B cell (primary cell): ENCODE results near the gene KLHL22. TPM values are rescaled to one million over a fixed set of nuclear protein-coding genes. Genes with fewer than 3 reads are reported as not detected.

ENCODE experiments used
- ATAC-seq: fragments of 200-7000 bp; cut with Tn5 transposase; one replicate; pipeline ENCODE4 v1.10.0; 2021; ENCODE audit warnings: low read depth, mild to moderate bottlenecking, moderate number of reproducible peaks, moderate library complexity
- CTCF ChIA-PET: fragments of 350-600 bp; sonication (Branson Sonifier 250); formaldehyde crosslinking; loops from one replicate; lab custom pipeline; 2021; ENCODE audit warnings: antibody characterized with exemption, inconsistent platforms; lab: Charles Lee
- POLR2A ChIA-PET: fragments of 350-600 bp; sonication (Branson Sonifier 250); formaldehyde crosslinking; loops from one replicate; lab custom pipeline; 2021; ENCODE audit warnings: antibody characterized with exemption; lab: Charles Lee
- DNase-seq: peaks from one replicate; pipeline ENCODE4 v3.0.0; 2013
- H2AFZ ChIP-seq: 2 replicates; pipeline ENCODE4 v1.6.1; 2012; ENCODE audit warnings: mild to moderate bottlenecking, low read depth, low read length; ENCODE audit not compliant: insufficient read depth, poor library complexity, severe bottlenecking
- H3K27ac ChIP-seq, 2 donors: 1 replicate in 1 of 2; 2 replicates in 1 of 2; pipeline ENCODE4 v1.5.1; 2012 to 2013; ENCODE audit warnings: low read length in 2 of 2, mild to moderate bottlenecking in 2 of 2, moderate library complexity in 1 of 2
- H3K27me3 ChIP-seq, 4 experiments: fragments of 200-600 bp in 1 of 4; sonication (generic) in 1 of 4; replicated peaks in 1 of 4; 1 replicate in 2 of 4; 2 replicates in 2 of 4; pipeline versions ENCODE4 v1.6.1 to v1.7.0; 2013 to 2016; ENCODE audit warnings: low read length in 3 of 4, mild to moderate bottlenecking in 2 of 4, mixed read lengths in 1 of 4, moderate library complexity in 1 of 4; ENCODE audit not compliant: insufficient read depth in 4 of 4, control insufficient read depth in 3 of 4; ENCODE audit errors: control extremely low read depth in 1 of 4
- H3K36me3 ChIP-seq, 2 experiments: replicated peaks in 1 of 2; 1 replicate in 1 of 2; 2 replicates in 1 of 2; pipeline versions ENCODE4 v1.6.1 to v1.7.1; 2013; ENCODE audit warnings: low read length in 1 of 2; ENCODE audit not compliant: insufficient read depth in 2 of 2, control insufficient read depth in 1 of 2; ENCODE audit errors: control extremely low read depth in 1 of 2, extremely low read depth in 1 of 2
- H3K4me1 ChIP-seq, 2 donors: fragments of 200-600 bp in 1 of 2; sonication (generic) in 1 of 2; 1 replicate in 1 of 2; 2 replicates in 1 of 2; pipeline versions ENCODE4 v1.5.1 to v1.6.1; 2013 to 2017; ENCODE audit warnings: low read length in 2 of 2; ENCODE audit not compliant: control insufficient read depth in 2 of 2, insufficient read depth in 2 of 2
- H3K4me2 ChIP-seq: replicated peaks from 2 replicates; pipeline ENCODE3; 2012; ENCODE audit warnings: mild to moderate bottlenecking, low read depth, low read length; ENCODE audit not compliant: poor library complexity, severe bottlenecking
- H3K4me3 ChIP-seq, 5 experiments: fragments of 200-600 bp in 1 of 5; sonication (generic) in 1 of 5; 1 replicate in 3 of 5; 2 replicates in 2 of 5; pipeline versions ENCODE4 v1.5.1 to v1.7.0; 2011 to 2016; ENCODE audit warnings: low read length in 4 of 5, mild to moderate bottlenecking in 4 of 5, low read depth in 2 of 5, control low read depth in 1 of 5, moderate library complexity in 1 of 5; ENCODE audit not compliant: insufficient read depth in 1 of 5; ENCODE audit errors: control extremely low read depth in 1 of 5, extremely low read depth in 1 of 5
- H3K79me2 ChIP-seq: fragments of 200-600 bp; sonication (generic); one replicate; pipeline ENCODE4 v1.6.0; 2016; ENCODE audit warnings: low read length; ENCODE audit not compliant: control insufficient read depth, insufficient read depth
- H3K9ac ChIP-seq: fragments of 200-600 bp; sonication (generic); 2 replicates; pipeline ENCODE4 v1.6.1; 2017; ENCODE audit warnings: mild to moderate bottlenecking, low read length, moderate library complexity
- H3K9me3 ChIP-seq, 3 donors: one replicate each; pipeline versions ENCODE4 v1.6.1 to v1.7.1; 2013; ENCODE audit warnings: low read length in 2 of 3; ENCODE audit not compliant: control insufficient read depth in 2 of 3, insufficient read depth in 1 of 3; ENCODE audit errors: control extremely low read depth in 1 of 3
- H4K20me1 ChIP-seq: 2 replicates; pipeline ENCODE4 v1.6.0; 2012; ENCODE audit warnings: mild to moderate bottlenecking, low read length; ENCODE audit not compliant: insufficient read depth, control insufficient read depth, poor library complexity, severe bottlenecking
- H3K27ac Mint-ChIP-seq: one replicate; pipeline ENCODE4 v1.8.0; 2021; ENCODE audit warnings: mixed read lengths
- H3K27me3 Mint-ChIP-seq: one replicate; pipeline ENCODE4 v1.8.0; 2021; ENCODE audit warnings: mixed read lengths
- H3K4me1 Mint-ChIP-seq: one replicate; pipeline ENCODE4 v1.8.0; 2021; ENCODE audit warnings: mixed read lengths
- H3K4me3 Mint-ChIP-seq: one replicate; pipeline ENCODE4 v1.8.0; 2021; ENCODE audit warnings: mixed read lengths
- H3K9me3 Mint-ChIP-seq: one replicate; pipeline ENCODE4 v1.8.0; 2022; ENCODE audit warnings: mixed read lengths; ENCODE audit not compliant: insufficient read depth
- CTCF ChIP-seq: fragments of 200-600 bp; IDR thresholded peaks from one replicate; pipeline ENCODE4 v1.8.0; 2022; ENCODE audit warnings: antibody characterized with exemption, mild to moderate bottlenecking
- EZH2 ChIP-seq: IDR thresholded peaks from 2 replicates; pipeline ENCODE4 v1.6.1; 2012; ENCODE audit warnings: borderline replicate concordance, low read depth, mild to moderate bottlenecking, moderate library complexity, low read length; ENCODE audit not compliant: insufficient read depth, poor library complexity, severe bottlenecking
- WGBS: methylation state at CpG from one replicate; pipeline ENCODE4 v1.1.5; 2013; ENCODE audit warnings: missing lambda C conversion rate; ENCODE audit not compliant: insufficient coverage; 5-methylcytosine and 5-hydroxymethylcytosine counted together
- intact Hi-C: fragments of 100-400 bp; cut with micrococcal nuclease; formaldehyde crosslinking; loops from one replicate; pipeline ENCODE4 v1.10.0; 2022
- polyA plus RNA-seq: library from polyadenylated mRNA; depleted of rRNA; stranded (reverse); fragments of >200 nt; gene quantifications from 2 replicates; pipeline ENCODE4 v1.2.3, GENCODE V29; 2012
- total RNA-seq, 2 donors: library from RNA; stranded (reverse); fragments of 120-200 nt in 1 of 2; gene quantifications; 1 replicate in 1 of 2; 2 replicates in 1 of 2; pipeline versions ENCODE4 v1.2.3 to v1.2.4, GENCODE V29; 2013 to 2022

KLHL22 gene
- total and polyA plus RNA-seq, 2 donors (not counting 1 experiment from before 2014, with no cell fraction given): 37.0 to 45.6 TPM

GRCh38 chr22:20457506-20458240 is 37.9 kb downstream of the KLHL22 start:
- Histone ChIP-seq H3K79me2 (peaks cover 45% of the 10 kb centered on the region), H3K9me3 (no peaks in the 10 kb centered on the region), H4K20me1 (no peaks in the 10 kb centered on the region), H3K4me1 (peaks cover 14 to 16% of the 10 kb centered on the region in 2 donors), H3K36me3 (peaks cover 0 to 23% of the 10 kb centered on the region in 2 experiments), H3K4me3 (no peak overlapping the region), H3K27me3 (no peaks in the 10 kb centered on the region), H3K27ac (no peak overlapping the region), H2AFZ (no peak overlapping the region), H3K4me2 (no peak overlapping the region), H3K9ac (no peak overlapping the region)
- intact Hi-C loops: no loop called here
- H3K27ac Mint-ChIP-seq: no peak overlapping the region
- no peak overlapping the region for H3K4me3 Mint-ChIP-seq
- no peaks in the 10 kb centered on the region for H3K27me3 Mint-ChIP-seq
- peaks cover 26% of the 10 kb centered on the region for H3K4me1 Mint-ChIP-seq
- 96% methylated on average over 13 of the region's 15 CpGs for WGBS
- TF ChIP-seq CTCF (no peak), EZH2 (no peak)
- CTCF ChIA-PET: interaction anchor here (0.5 to 3.4 kb wide), 5 partner anchors 7 to 169 kb away, joined by 3 to 96 read pairs (median 7); no protein-coding TSS in a partner anchor
- no peaks in the 10 kb centered on the region for H3K9me3 Mint-ChIP-seq
- POLR2A ChIA-PET: interaction anchor here (0.7 kb wide), 1 partner anchor 13 kb away, joined by 3 read pairs; no protein-coding TSS in a partner anchor
- no peak for ATAC-seq
- DNase-seq: no peak

DNA sequence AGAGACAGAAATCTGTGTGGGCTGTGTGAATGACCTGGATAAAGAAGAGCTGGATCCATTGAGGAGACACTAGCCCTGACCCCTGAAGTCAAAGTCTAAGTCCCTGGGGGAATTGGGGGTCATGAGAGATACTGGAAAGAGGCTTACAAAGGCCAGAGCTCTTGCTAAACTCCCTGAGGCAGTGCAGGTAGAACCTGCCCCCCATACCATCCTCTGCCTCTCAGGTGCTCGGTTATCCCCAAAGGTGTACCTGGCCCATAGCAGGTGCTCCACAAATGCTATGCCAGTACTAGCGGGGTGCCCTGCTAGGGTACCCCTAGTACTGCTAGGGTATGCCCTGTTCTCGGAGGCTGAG is 38.9 kb downstream of the KLHL22 start:
- DNase-seq (no peak), ATAC-seq (no peak)
- intact Hi-C loops: loop anchor here (1.0 kb wide), 2 partner anchors 25 to 38 kb away; no protein-coding TSS in a partner anchor
- CTCF ChIA-PET: interaction anchor here (0.6 to 3.7 kb wide), 20 partner anchors 8 to 79 kb away, joined by 3 to 96 read pairs (median 4); partner anchors contain the start of genes MED15 and ZNF74
- no peak overlapping the region for H3K4me3 ChIP-seq
- H3K9me3 ChIP-seq: no peaks in the 10 kb centered on the region
- no peak overlapping the region for H3K9ac ChIP-seq
- no peaks in the 10 kb centered on the region for H3K9me3 Mint-ChIP-seq
- H3K4me3 Mint-ChIP-seq: no peak overlapping the region
- POLR2A ChIA-PET: interaction anchor here (1.2 kb wide), 1 partner anchor 38 kb away, joined by 5 read pairs; no protein-coding TSS in a partner anchor
- H3K4me1 Mint-ChIP-seq: peaks cover 22% of the 10 kb centered on the region
- no peak overlapping the region for H3K27ac ChIP-seq
- H3K79me2 ChIP-seq: peaks cover 38% of the 10 kb centered on the region
- peak overlapping the region; percentile 59 for H3K27ac Mint-ChIP-seq
- peak overlapping the region; percentile 6 for H2AFZ ChIP-seq
- H3K36me3 ChIP-seq: peaks cover 0 to 25% of the 10 kb centered on the region in 2 experiments
- H3K27me3 ChIP-seq: no peaks in the 10 kb centered on the region
- H4K20me1 ChIP-seq: no peaks in the 10 kb centered on the region
- 94% methylated on average over 3 of the region's 3 CpGs for WGBS
- H3K4me1 ChIP-seq: peaks cover 10% of the 10 kb centered on the region in 2 donors
- TF ChIP-seq CTCF: no peak
- no peak for TF ChIP-seq EZH2
- no peaks in the 10 kb centered on the region for H3K27me3 Mint-ChIP-seq
- H3K4me2 ChIP-seq: peak overlapping the region; percentile 29
